Hepatocyte (in vitro differentiated cells): ENCODE data around the gene TRMT44. TPM values are rescaled to one million over a fixed set of nuclear protein-coding genes. Genes with fewer than 3 reads are reported as not detected.

Source experiments
- DNase-seq: peaks from one replicate; pipeline ENCODE4 v3.0.0-alpha.2; 2016; ENCODE audit warnings: low spot score
- H2AFZ ChIP-seq: fragments of 200-600 bp; sonication (generic); 2 replicates; pipeline ENCODE4 v1.6.0; 2016; ENCODE audit warnings: antibody characterized with exemption, mild to moderate bottlenecking
- H3K27ac ChIP-seq: fragments of 200-600 bp; sonication (generic); 2 replicates; pipeline ENCODE4 v1.5.1; 2016; ENCODE audit warnings: mild to moderate bottlenecking
- H3K27me3 ChIP-seq: fragments of 200-600 bp; sonication (generic); 2 replicates; pipeline ENCODE4 v1.6.1; 2016
- H3K36me3 ChIP-seq: fragments of 200-600 bp; sonication (generic); replicated peaks from 2 replicates; pipeline ENCODE4 v1.5.1; 2016; ENCODE audit warnings: low read depth; ENCODE audit not compliant: insufficient read depth
- H3K4me1 ChIP-seq: fragments of 200-600 bp; sonication (generic); 2 replicates; pipeline ENCODE4 v1.5.1; 2016; ENCODE audit warnings: mild to moderate bottlenecking, moderate library complexity; ENCODE audit not compliant: insufficient read depth
- H3K4me2 ChIP-seq: fragments of 200-600 bp; sonication (generic); 2 replicates; pipeline ENCODE4 v1.6.0; 2016
- H3K4me3 ChIP-seq: fragments of 200-600 bp; sonication (generic); 2 replicates; pipeline ENCODE4 v1.5.1; 2016; ENCODE audit warnings: mild to moderate bottlenecking
- H3K79me2 ChIP-seq: fragments of 200-600 bp; sonication (generic); 2 replicates; pipeline ENCODE4 v1.6.0; 2017; ENCODE audit warnings: mild to moderate bottlenecking
- H3K9me2 ChIP-seq: fragments of 200-600 bp; sonication (generic); replicated peaks from 2 replicates; pipeline ENCODE4 v1.6.0; 2017; ENCODE audit warnings: mild to moderate bottlenecking; ENCODE audit not compliant: insufficient read depth
- H3K9me3 ChIP-seq: fragments of 200-600 bp; sonication (generic); 2 replicates; pipeline ENCODE4 v1.5.1; 2016; ENCODE audit warnings: low read depth, mild to moderate bottlenecking
- H4K20me1 ChIP-seq: fragments of 200-600 bp; sonication (generic); 2 replicates; pipeline ENCODE4 v1.6.0; 2016; ENCODE audit warnings: mild to moderate bottlenecking; ENCODE audit not compliant: insufficient read depth, poor library complexity, severe bottlenecking
- CTCF ChIP-seq: fragments of 200-600 bp; sonication (generic); IDR thresholded peaks from 2 replicates; pipeline ENCODE4 v1.5.1; 2016; ENCODE audit warnings: antibody characterized with exemption, mild to moderate bottlenecking; ENCODE audit not compliant: poor library complexity
- EZH2 ChIP-seq: fragments of 200-600 bp; sonication (generic); IDR thresholded peaks from 2 replicates; pipeline ENCODE4 v1.6.1; 2016; ENCODE audit warnings: antibody characterized with exemption, mild to moderate bottlenecking, borderline replicate concordance
- EZH2phosphoT487 ChIP-seq: fragments of 200-600 bp; sonication (generic); IDR thresholded peaks from one replicate; pipeline ENCODE4 v1.6.1; 2018; ENCODE audit warnings: antibody characterized with exemption, mild to moderate bottlenecking, low read depth, moderate library complexity; ENCODE audit not compliant: unreplicated experiment, severe bottlenecking
- WGBS: methylation state at CpG from one replicate; pipeline ENCODE4 v1.1.6; 2016; ENCODE audit warnings: low lambda C conversion rate; ENCODE audit errors: missing lambda C conversion rate; 5-methylcytosine and 5-hydroxymethylcytosine counted together
- polyA plus RNA-seq: library from polyadenylated mRNA; unstranded; fragments of >200 nt; fragmentation: Nextera tagmentation; extraction: Ambion mirVana; gene quantifications from 2 replicates; pipeline ENCODE4 v1.2.1, GENCODE V29; 2016
- total RNA-seq: library from RNA; depleted of rRNA; stranded (reverse); fragments of >200 nt; gene quantifications from 2 replicates; pipeline ENCODE4 v1.2.3, GENCODE V29; 2014

Gene TRMT44
- total and polyA plus RNA-seq, 2 experiments from 2014 or later: 8.2 to 13.2 TPM

- Histone ChIP-seq H3K4me2 (no peak overlapping the region), H4K20me1 (no peaks in the 10 kb centered on the region), H3K4me3 (no peak overlapping the region), H3K27ac (no peak overlapping the region), H3K9me3 (no peaks in the 10 kb centered on the region), H3K9me2 (no peaks in the 10 kb centered on the region), H3K36me3 (no peaks in the 10 kb centered on the region), H2AFZ (no peak overlapping the region), H3K4me1 (no peaks in the 10 kb centered on the region), H3K79me2 (no peaks in the 10 kb centered on the region), H3K27me3 (no peaks in the 10 kb centered on the region)
- no peak for DNase-seq
- WGBS: 74% methylated on average over 11 of the region's 11 CpGs
- no peak for TF ChIP-seq CTCF
- TF ChIP-seq EZH2: no peak
- no peak for TF ChIP-seq EZH2phosphoT487
Observed at GRCh38 chr4:8493484-8493883, 52.9 kb downstream of the TRMT44 start.

- TF ChIP-seq EZH2 (no peak), EZH2phosphoT487 (no peak), CTCF (no peak)
- H3K79me2 ChIP-seq: no peaks in the 10 kb centered on the region
- no peak overlapping the region for H2AFZ ChIP-seq
- H3K27me3 ChIP-seq: no peaks in the 10 kb centered on the region
- no peak for DNase-seq
- no peaks in the 10 kb centered on the region for H4K20me1 ChIP-seq
- no peak overlapping the region for H3K27ac ChIP-seq
- WGBS: 54% methylated on average over 3 of the region's 3 CpGs
- no peaks in the 10 kb centered on the region for H3K36me3 ChIP-seq
- no peak overlapping the region for H3K4me2 ChIP-seq
- H3K4me3 ChIP-seq: no peak overlapping the region
- no peaks in the 10 kb centered on the region for H3K4me1 ChIP-seq
- H3K9me3 ChIP-seq: no peaks in the 10 kb centered on the region
- H3K9me2 ChIP-seq: no peaks in the 10 kb centered on the region
Observed at GRCh38 chr4:8494218-8494617, 53.6 kb downstream of the TRMT44 start.

- no peaks in the 10 kb centered on the region for H3K4me1 ChIP-seq
- no peak for TF ChIP-seq CTCF
- TF ChIP-seq EZH2phosphoT487: no peak
- TF ChIP-seq EZH2: no peak
- H3K9me3 ChIP-seq: no peaks in the 10 kb centered on the region
- no peak for DNase-seq
- WGBS: 96% methylated on average over 5 of the region's 5 CpGs
- no peaks in the 10 kb centered on the region for H4K20me1 ChIP-seq
- no peaks in the 10 kb centered on the region for H3K36me3 ChIP-seq
- H3K27me3 ChIP-seq: no peaks in the 10 kb centered on the region
- no peak overlapping the region for H3K27ac ChIP-seq
- no peak overlapping the region for H2AFZ ChIP-seq
- H3K9me2 ChIP-seq: no peaks in the 10 kb centered on the region
- H3K4me2 ChIP-seq: no peak overlapping the region
- H3K79me2 ChIP-seq: no peaks in the 10 kb centered on the region
- H3K4me3 ChIP-seq: no peak overlapping the region
Observed at GRCh38 chr4:8494983-8495548, 54.5 kb downstream of the TRMT44 start.
